Breast epithelium (tissue), 3 donors: ENCODE data around the gene RHOBTB1.

Experiments used
- POLR2A ChIP-seq: fragments of 450-650 bp; IDR thresholded peaks from one replicate; pipeline ENCODE4 v1.6.1; 2016; ENCODE audit warnings: antibody characterized with exemption, mild to moderate bottlenecking, moderate library complexity
- TF ChIP-seq, protein P1 (sequence below), 3 donors: fragments of 450-650 bp; IDR thresholded peaks; one replicate each; pipeline ENCODE4 v1.5.1; 2016 to 2017; ENCODE audit warnings: antibody characterized with exemption in 3 of 3, mild to moderate bottlenecking in 3 of 3, moderate library complexity in 3 of 3

DNA sequence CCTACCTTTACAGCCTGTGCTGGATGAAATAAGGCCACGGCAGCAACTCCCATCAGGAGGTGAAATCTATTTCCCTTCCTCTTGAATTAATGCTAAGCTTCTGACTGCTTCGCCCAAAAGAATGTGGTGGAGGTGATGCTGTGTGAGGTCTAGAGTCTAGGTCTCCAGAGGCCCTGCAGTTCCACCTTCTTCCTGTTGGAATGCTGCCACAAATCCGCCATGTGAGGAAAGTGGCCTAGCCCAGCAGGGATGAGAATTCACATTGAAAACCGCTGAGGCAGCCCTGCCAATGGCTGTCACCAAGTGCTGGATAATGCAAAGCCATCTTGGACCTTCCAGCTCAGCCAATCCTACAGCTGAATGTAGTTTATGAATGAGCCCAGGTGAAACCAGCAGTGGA, 28.0 kb downstream of the RHOBTB1 start:
- TF ChIP-seq POLR2A = no peak
- TF ChIP-seq, protein P1, sequence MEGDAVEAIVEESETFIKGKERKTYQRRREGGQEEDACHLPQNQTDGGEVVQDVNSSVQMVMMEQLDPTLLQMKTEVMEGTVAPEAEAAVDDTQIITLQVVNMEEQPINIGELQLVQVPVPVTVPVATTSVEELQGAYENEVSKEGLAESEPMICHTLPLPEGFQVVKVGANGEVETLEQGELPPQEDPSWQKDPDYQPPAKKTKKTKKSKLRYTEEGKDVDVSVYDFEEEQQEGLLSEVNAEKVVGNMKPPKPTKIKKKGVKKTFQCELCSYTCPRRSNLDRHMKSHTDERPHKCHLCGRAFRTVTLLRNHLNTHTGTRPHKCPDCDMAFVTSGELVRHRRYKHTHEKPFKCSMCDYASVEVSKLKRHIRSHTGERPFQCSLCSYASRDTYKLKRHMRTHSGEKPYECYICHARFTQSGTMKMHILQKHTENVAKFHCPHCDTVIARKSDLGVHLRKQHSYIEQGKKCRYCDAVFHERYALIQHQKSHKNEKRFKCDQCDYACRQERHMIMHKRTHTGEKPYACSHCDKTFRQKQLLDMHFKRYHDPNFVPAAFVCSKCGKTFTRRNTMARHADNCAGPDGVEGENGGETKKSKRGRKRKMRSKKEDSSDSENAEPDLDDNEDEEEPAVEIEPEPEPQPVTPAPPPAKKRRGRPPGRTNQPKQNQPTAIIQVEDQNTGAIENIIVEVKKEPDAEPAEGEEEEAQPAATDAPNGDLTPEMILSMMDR (IDR thresholded peaks at IDR 0.05) = no peak
